K562 (cell line): ENCODE measurements around the gene ZNF106. TPM values are rescaled to one million over a fixed set of nuclear protein-coding genes. Genes with fewer than 3 reads are reported as not detected.

Experiments
- ARHGAP35 ChIP-seq: fragments of 450-650 bp; IDR thresholded peaks from 2 replicates; pipeline ENCODE4 v1.6.1; 2018; ENCODE audit not compliant: partially characterized antibody
- E2F3 ChIP-seq: fragments of 250-450 bp; sonication (Bioruptor Pico); IDR thresholded peaks from 2 replicates; pipeline ENCODE4 v1.4.0; 2020; ENCODE audit warnings: mild to moderate bottlenecking
- EP400 ChIP-seq: fragments of 450-650 bp; IDR thresholded peaks from 2 replicates; pipeline ENCODE4 v1.6.1; 2017; ENCODE audit warnings: antibody characterized with exemption, mild to moderate bottlenecking, moderate library complexity
- FOXA1 ChIP-seq: fragments of 450-650 bp; IDR thresholded peaks from 2 replicates; pipeline ENCODE4 v1.6.1; 2016; ENCODE audit warnings: mild to moderate bottlenecking, borderline replicate concordance
- SMAD2 ChIP-seq: fragments of 150-350 bp; IDR thresholded peaks from 2 replicates; pipeline ENCODE4 v1.6.1; 2014; ENCODE audit warnings: low read depth, mild to moderate bottlenecking, low read length
- ZBTB17 ChIP-seq: fragments of 450-650 bp; formaldehyde crosslinking; IDR thresholded peaks from 2 replicates; pipeline ENCODE4 v1.4.0; 2020; ENCODE audit warnings: mild to moderate bottlenecking
- ZNF408 ChIP-seq: fragments of 250-450 bp; sonication (Bioruptor Pico); IDR thresholded peaks from 2 replicates; pipeline ENCODE4 v1.4.0; 2020; ENCODE audit warnings: low read depth, mild to moderate bottlenecking, moderate library complexity
- polyA plus RNA-seq, 8 experiments: library from polyadenylated mRNA; depleted of rRNA in 4 of 8; stranded (reverse) in 5 of 8; unstranded in 3 of 8; fragments of >200 nt; fragmentation: Nextera tagmentation in 2 of 8; fragmentation: Illumina TruSeq in 1 of 8; extraction: Ambion mirVana in 2 of 8; extraction: Trizol in 1 of 8; gene quantifications; 2 replicates each; pipeline versions ENCODE4 v1.2.1 to v1.2.3, GENCODE V29; 2011 to 2014; ENCODE audit warnings: inconsistent platforms in 1 of 8, missing spikeins in 1 of 8
- total RNA-seq, 7 experiments: library from RNA; depleted of rRNA in 6 of 7; stranded (reverse); fragments of >200 nt in 6 of 7; fragmentation: Illumina TruSeq in 2 of 7; extraction: Trizol in 2 of 7; gene quantifications; 2 replicates each; pipeline versions ENCODE4 v1.2.1 to v1.2.3, GENCODE V29; 2011 to 2021; ENCODE audit warnings: low replicate concordance in 1 of 7
- TF ChIP-seq, protein P1 (sequence below), 2 experiments: IDR thresholded peaks; 2 replicates each; pipeline ENCODE4 v1.6.1; 2012; ENCODE audit warnings: improper control_type of control experiment in 2 of 2, low read depth in 2 of 2, low read length in 2 of 2, borderline replicate concordance in 1 of 2

ZNF106 gene
- total and polyA plus RNA-seq, 9 of the 15 experiments (the other 6 are each of a cell fraction or from before 2014, with no cell fraction given): 14.4 to 55.3 (median 33.7) TPM

DNA sequence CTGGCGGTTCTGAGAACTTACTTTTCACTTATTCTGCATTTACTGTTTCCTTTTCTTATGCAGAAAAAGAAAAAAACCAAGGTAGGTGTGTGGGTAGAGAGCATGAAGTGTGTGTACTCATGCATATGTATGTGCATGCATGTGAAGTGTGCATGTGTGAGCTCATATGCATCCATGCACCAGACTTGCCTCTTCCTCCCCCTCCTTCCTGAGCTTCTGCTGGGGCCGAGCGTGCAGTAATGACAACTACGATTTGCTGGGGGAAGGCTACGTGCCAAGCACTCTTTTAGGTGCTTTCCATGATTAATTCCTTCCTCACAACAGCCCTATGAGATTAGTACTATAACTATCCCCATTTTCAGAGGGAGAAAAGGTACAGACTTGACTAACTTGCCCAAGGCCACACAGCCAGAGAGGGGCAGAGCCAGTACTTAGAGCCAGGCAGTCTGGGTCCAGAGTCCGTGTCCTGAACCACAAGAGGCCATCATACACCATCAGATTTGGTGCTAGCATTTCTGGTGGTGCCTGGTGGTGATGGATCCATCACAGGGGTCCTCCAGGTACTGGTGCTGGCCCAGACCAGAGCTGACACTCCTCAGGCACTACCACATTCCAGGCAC is 85.0 kb downstream of the ZNF106 start (continued):
- TF ChIP-seq EP400: no peak
- TF ChIP-seq ZBTB17: no peak
- no peak for TF ChIP-seq SMAD2
- no peak for TF ChIP-seq E2F3 (CRISPR knock-in tag)
- TF ChIP-seq, protein P1, sequence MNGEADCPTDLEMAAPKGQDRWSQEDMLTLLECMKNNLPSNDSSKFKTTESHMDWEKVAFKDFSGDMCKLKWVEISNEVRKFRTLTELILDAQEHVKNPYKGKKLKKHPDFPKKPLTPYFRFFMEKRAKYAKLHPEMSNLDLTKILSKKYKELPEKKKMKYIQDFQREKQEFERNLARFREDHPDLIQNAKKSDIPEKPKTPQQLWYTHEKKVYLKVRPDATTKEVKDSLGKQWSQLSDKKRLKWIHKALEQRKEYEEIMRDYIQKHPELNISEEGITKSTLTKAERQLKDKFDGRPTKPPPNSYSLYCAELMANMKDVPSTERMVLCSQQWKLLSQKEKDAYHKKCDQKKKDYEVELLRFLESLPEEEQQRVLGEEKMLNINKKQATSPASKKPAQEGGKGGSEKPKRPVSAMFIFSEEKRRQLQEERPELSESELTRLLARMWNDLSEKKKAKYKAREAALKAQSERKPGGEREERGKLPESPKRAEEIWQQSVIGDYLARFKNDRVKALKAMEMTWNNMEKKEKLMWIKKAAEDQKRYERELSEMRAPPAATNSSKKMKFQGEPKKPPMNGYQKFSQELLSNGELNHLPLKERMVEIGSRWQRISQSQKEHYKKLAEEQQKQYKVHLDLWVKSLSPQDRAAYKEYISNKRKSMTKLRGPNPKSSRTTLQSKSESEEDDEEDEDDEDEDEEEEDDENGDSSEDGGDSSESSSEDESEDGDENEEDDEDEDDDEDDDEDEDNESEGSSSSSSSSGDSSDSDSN (IDR thresholded peaks at IDR 0.05; ENCODE audit: borderline replicate concordance in 1 of 2, low read depth in 2 of 2, low read length in 2 of 2): no peak
- TF ChIP-seq ARHGAP35: no peak
- no peak for TF ChIP-seq ZNF408 (CRISPR knock-in tag)
- no peak for TF ChIP-seq FOXA1
